Upper lobe of left lung (tissue), 6 donors: ENCODE data around the gene RXRB. TPM values are rescaled to one million over a fixed set of nuclear protein-coding genes. Genes with fewer than 3 reads are reported as not detected.
A peak's percentile ranks its signal among the peaks of the same experiment; 100 is the strongest.

Source experiments
- ATAC-seq, 2 donors: fragments of 200-7000 bp; cut with Tn5 transposase; one replicate each; pipeline ENCODE4 v1.9.1; 2022; ENCODE audit warnings: mild to moderate bottlenecking in 2 of 2, moderate library complexity in 2 of 2; ENCODE audit not compliant: low FRiP score in 2 of 2
- DNase-seq, 2 donors: peaks; one replicate each; pipeline ENCODE4 v3.0.0-alpha.2; 2019 to 2020
- H3K27ac ChIP-seq, 4 donors: fragments of 200-600 bp; sonication (generic); one replicate each; pipeline ENCODE4 v1.5.1; 2016 to 2019
- H3K27me3 ChIP-seq, 4 donors: fragments of 200-600 bp; sonication (generic); one replicate each; pipeline ENCODE4 v1.5.1; 2017 to 2019
- H3K36me3 ChIP-seq, 4 donors: fragments of 200-600 bp; sonication (generic); one replicate each; pipeline ENCODE4 v1.5.1; 2016 to 2019
- H3K4me1 ChIP-seq, 4 donors: fragments of 200-600 bp; sonication (generic); one replicate each; pipeline ENCODE4 v1.5.1; 2018 to 2019
- H3K4me3 ChIP-seq, 4 donors: fragments of 200-600 bp; sonication (generic); one replicate each; pipeline ENCODE4 v1.5.1; 2017 to 2019; ENCODE audit warnings: mild to moderate bottlenecking in 2 of 4, moderate library complexity in 1 of 4
- H3K9me3 ChIP-seq, 4 donors: fragments of 200-600 bp; sonication (generic); one replicate each; pipeline ENCODE4 v1.5.1; 2018 to 2019
- CTCF ChIP-seq, 6 experiments: fragments of 450-650 bp in 4 of 6; fragments of 200-600 bp in 2 of 6; sonication (generic) in 2 of 6; IDR thresholded peaks; one replicate each; pipeline ENCODE4 v1.5.1; 2016 to 2019; ENCODE audit warnings: antibody characterized with exemption in 6 of 6
- EP300 ChIP-seq, 4 donors: sonication (generic); formaldehyde crosslinking; IDR thresholded peaks; one replicate each; pipeline ENCODE4 v1.5.1; 2017; ENCODE audit warnings: antibody characterized with exemption in 4 of 4, control low read depth in 2 of 4
- POLR2A ChIP-seq, 4 donors: fragments of 450-650 bp; IDR thresholded peaks; one replicate each; pipeline ENCODE4 v1.5.1; 2016 to 2017; ENCODE audit warnings: antibody characterized with exemption in 4 of 4, mild to moderate bottlenecking in 2 of 4
- POLR2AphosphoS5 ChIP-seq, 2 donors: sonication (generic); formaldehyde crosslinking; IDR thresholded peaks; one replicate each; pipeline ENCODE4 v1.5.1; 2017; ENCODE audit warnings: antibody characterized with exemption in 2 of 2
- WGBS, 2 donors: methylation state at CpG; one replicate each; pipeline ENCODE4 v1.1.5; 2017 to 2018; 5-methylcytosine and 5-hydroxymethylcytosine counted together
- total RNA-seq, 6 donors: library from RNA; depleted of rRNA in 4 of 6; stranded (reverse); fragments of >200 nt in 4 of 6; gene quantifications; one replicate each; pipeline versions ENCODE4 v1.1.0 to v1.2.1, GENCODE V29; 2016 to 2021
- donor health status: DM: no; HTN: no; CAD: no; lungs with moderate emphysema.
- donor health status: DM: no; HTN: yes; CAD: no; lungs with severe emphysema.

The RXRB gene
- total RNA-seq, 6 donors from 2014 or later: 19.3 to 67.1 (median 48.4) TPM

- TF ChIP-seq CTCF (IDR thresholded peaks at IDR 0.05) (no peak), POLR2A (IDR thresholded peaks at IDR 0.05) (no peak), EP300 (IDR thresholded peaks at IDR 0.05) (no peak)
- peaks cover 9 to 38% (median 24%) of the 10 kb centered on the region in 4 donors for H3K36me3 ChIP-seq
- no peaks in the 10 kb centered on the region for H3K9me3 ChIP-seq
- peak in 1 of 2 donors; percentile 51 for ATAC-seq
- WGBS, 2 donors: 2 to 4% methylated on average over 13 to 25 of the region's 29 CpGs
- peaks cover 30 to 52% (median 36%) of the 10 kb centered on the region in 4 donors for H3K4me1 ChIP-seq
- H3K4me3 ChIP-seq: peak overlapping the region; percentile 62 to 91 (median 82)
- H3K27me3 ChIP-seq: no peaks in the 10 kb centered on the region
- peak overlapping the region; percentile 84 to 94 (median 90) for H3K27ac ChIP-seq
- peak; percentile 32 to 90 for DNase-seq
These were observed 7.2 kb upstream of the RXRB start for GRCh38 chr6:33207552-33208090.

- H3K9me3 ChIP-seq: no peaks in the 10 kb centered on the region
- peak overlapping the region; percentile 84 to 94 (median 90) for H3K27ac ChIP-seq
- no peaks in the 10 kb centered on the region for H3K27me3 ChIP-seq
- no peak for DNase-seq
- TF ChIP-seq POLR2AphosphoS5 (IDR thresholded peaks at IDR 0.05) (no peak), CTCF (IDR thresholded peaks at IDR 0.05) (no peak), POLR2A (IDR thresholded peaks at IDR 0.05) (no peak), EP300 (IDR thresholded peaks at IDR 0.05) (no peak)
- peaks cover 9 to 44% (median 29%) of the 10 kb centered on the region in 4 donors for H3K36me3 ChIP-seq
- WGBS, 2 donors: 16 to 41% methylated on average over 10 to 17 of the region's 20 CpGs
- H3K4me1 ChIP-seq: peaks cover 36 to 57% (median 40%) of the 10 kb centered on the region in 4 donors
- peak overlapping the region in 3 of 4 donors; percentile 75 to 91 (median 89) for H3K4me3 ChIP-seq
- ATAC-seq: no peak
These were observed 6.5 kb upstream of the RXRB start for GRCh38 chr6:33206864-33207551.

- no peak for ATAC-seq
- WGBS, 2 donors: 77 to 91% methylated on average over 3 of the region's 3 CpGs
- Histone ChIP-seq H3K9me3 (no peaks in the 10 kb centered on the region), H3K36me3 (peaks cover 9 to 42% (median 28%) of the 10 kb centered on the region in 4 donors), H3K4me3 (no peak overlapping the region), H3K4me1 (peaks cover 44 to 64% (median 47%) of the 10 kb centered on the region in 4 donors), H3K27ac (no peak overlapping the region), H3K27me3 (no peaks in the 10 kb centered on the region)
- no peak for TF ChIP-seq POLR2A (IDR thresholded peaks at IDR 0.05)
- TF ChIP-seq CTCF (IDR thresholded peaks at IDR 0.05): no peak
- no peak for TF ChIP-seq EP300 (IDR thresholded peaks at IDR 0.05)
- TF ChIP-seq POLR2AphosphoS5 (IDR thresholded peaks at IDR 0.05): no peak
- DNase-seq: no peak
These were observed 5.8 kb upstream of the RXRB start for GRCh38 chr6:33206027-33206863.

- Histone ChIP-seq H3K27me3 (no peaks in the 10 kb centered on the region), H3K27ac (peak overlapping the region; percentile 64 to 78 (median 70)), H3K4me1 (peaks cover 46 to 67% (median 47%) of the 10 kb centered on the region in 4 donors), H3K36me3 (peaks cover 9 to 33% (median 23%) of the 10 kb centered on the region in 4 donors), H3K9me3 (no peaks in the 10 kb centered on the region), H3K4me3 (peak overlapping the region in 3 of 4 donors; percentile 63 to 80 (median 78))
- DNase-seq: no peak
- TF ChIP-seq EP300 (IDR thresholded peaks at IDR 0.05): no peak
- no peak for ATAC-seq
- 36 to 52% methylated on average over 8 to 17 of the region's 17 CpGs for WGBS, 2 donors
These were observed 4.9 kb upstream of the RXRB start for GRCh38 chr6:33205191-33206026.
